Measurements from ENCODE around the gene VWA5B2.

Gene VWA5B2

DNA sequence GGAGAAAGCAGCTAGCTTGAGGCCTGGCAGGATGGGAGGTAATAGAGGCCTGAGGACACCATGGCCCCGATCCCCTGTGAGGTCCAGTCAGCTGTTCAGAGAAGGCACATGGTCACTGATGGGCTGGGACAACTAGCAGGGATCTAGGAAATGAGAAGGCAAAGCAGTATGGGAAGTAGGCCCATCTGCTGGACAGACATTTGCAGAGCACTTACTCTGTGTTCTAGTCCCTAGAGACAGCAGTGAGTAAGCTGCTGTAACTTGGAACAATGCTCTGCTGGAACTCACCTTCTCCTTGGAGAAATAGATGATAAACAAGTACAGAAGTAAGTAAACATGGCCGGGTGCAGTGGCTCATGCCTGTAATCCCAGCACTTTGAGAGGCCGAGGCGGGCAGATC, 53.6 kb downstream of the VWA5B2 start:
- DNase-seq: peak in 1 of 2 experiments; percentile 10

DNA sequence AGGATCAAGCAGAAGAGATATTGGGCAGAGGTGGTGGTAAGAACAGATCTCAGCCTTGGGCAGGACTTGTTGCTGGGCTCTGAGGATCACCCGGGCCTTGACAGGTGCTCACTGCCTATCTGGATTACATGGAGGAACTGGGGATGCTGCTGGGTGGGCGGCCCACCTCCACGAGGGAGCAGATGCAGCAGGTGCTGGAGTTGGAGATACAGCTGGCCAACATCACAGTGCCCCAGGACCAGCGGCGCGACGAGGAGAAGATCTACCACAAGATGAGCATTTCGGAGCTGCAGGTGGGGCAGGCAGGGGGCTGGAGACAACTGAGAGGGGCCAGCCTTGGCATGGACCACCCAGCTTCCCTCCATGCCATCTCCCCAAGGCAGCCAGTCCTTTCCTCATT, 54.3 kb downstream of the VWA5B2 start:
- no peak for DNase-seq

GRCh38 chr3:184284696-184285095, 55.3 kb downstream of the VWA5B2 start:
- peak; percentile 59 to 68 for DNase-seq

GRCh38 chr3:184289426-184289938, 60.1 kb downstream of the VWA5B2 start:
- DNase-seq: peak in 1 of 2 experiments; percentile 49

DNA sequence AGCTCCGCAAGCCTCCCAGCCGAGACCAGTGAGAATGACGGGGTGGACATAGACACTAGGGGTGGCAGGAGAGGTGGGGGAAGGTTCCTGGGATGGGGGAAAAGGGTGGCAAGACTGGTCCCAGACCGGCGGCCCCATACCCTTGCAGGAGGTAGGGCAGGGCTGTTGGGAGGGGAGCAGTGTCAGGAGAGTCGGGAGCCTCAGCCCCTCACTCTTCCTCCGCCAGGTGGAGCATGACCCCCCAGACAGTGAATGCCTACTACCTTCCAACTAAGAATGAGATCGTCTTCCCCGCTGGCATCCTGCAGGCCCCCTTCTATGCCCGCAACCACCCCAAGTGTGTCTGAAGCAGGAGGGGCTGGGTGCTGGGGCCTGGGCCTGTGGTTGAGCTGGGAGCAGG, 60.9 kb downstream of the VWA5B2 start:
- DNase-seq: no peak

DNA sequence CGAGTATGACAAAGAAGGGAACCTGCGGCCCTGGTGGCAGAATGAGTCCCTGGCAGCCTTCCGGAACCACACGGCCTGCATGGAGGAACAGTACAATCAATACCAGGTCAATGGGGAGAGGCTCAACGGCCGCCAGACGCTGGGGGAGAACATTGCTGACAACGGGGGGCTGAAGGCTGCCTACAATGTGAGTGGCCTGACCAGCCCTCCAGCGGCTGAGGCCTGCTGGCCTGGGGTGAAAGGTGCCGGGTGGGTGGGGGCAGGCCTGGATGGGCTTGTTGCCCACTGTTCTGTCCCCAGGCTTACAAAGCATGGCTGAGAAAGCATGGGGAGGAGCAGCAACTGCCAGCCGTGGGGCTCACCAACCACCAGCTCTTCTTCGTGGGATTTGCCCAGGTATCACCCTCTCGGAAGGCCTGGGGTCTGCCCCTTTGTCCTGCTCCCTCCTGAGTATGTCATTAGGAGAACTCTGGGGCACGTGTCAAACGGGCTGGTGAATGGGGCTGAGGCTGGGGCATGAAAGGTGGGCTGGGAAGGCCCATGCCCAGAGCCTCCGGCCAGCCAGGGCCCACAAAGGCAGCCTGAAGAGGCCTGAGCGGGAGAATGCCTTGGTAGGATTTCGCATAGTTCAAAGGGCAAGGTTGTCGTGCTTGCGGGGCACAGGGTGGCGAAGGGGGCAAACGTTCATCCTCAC, 61.8 kb downstream of the VWA5B2 start:
- DNase-seq: no peak

Measured in SW 1271 (cell line).